Bone marrow (tissue), 2 donors: Measurements from ENCODE around the gene ZGPAT.

Source experiments
- DNase-seq, 2 donors: peaks; one replicate each; lab custom pipeline; 2025; lab: John Stamatoyannopoulos, UW

Gene ZGPAT

GRCh38 chr20:63734111-63734945 lies 26.5 kb downstream of the ZGPAT start:
- DNase-seq, result no peak

- DNase-seq, result no peak
Observed at GRCh38 chr20:63734946-63735858, 27.4 kb downstream of the ZGPAT start.

DNA sequence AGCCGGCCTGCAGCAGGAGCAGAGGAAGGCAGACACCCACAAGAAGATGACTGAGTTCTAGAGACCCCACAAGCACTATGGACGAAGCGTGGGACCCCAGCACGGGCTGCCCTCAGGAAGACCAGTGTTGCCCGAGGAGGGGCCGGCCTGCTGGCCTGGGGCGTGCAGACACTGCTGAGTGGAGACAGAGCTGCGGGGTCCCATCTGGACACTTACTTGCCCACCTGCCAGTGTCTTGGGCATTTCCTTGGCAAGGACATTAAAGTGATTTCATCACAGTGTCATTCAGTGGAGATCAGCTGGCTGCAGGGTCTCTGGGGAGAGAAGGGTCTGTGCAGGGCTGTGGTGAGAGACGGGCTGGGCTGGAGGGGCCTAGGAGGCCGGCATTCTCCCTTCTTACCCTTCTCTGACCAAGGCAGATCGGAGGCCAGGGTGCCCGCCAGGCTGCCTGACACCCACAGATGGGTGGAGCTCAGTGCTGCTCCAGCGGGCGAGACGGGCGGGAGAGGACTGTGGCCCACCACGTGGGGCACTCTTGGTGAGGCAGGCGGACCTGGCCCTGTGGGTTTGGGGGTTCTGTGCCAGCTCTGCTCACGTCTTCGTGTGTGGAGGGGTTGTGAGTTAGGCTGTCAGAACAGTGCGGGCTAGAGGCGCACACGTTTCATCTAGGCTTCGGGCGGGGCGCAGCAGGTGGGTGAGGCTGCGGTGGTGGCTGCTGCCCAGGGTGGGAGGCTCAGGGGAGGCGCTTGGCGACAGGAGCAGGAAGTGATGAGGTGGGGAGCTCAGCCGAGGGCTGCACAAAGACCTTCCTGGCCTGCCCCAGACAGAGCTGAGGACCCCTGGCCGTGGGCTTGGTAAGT lies 28.2 kb downstream of the ZGPAT start, which contains the start of gene LIME1:
Gene LIME1 (plus strand): TSS at position 806 of the 860 bp plus-strand sequence. CDS start 886 bp downstream, outside the sequence.
- no peak for DNase-seq

DNA sequence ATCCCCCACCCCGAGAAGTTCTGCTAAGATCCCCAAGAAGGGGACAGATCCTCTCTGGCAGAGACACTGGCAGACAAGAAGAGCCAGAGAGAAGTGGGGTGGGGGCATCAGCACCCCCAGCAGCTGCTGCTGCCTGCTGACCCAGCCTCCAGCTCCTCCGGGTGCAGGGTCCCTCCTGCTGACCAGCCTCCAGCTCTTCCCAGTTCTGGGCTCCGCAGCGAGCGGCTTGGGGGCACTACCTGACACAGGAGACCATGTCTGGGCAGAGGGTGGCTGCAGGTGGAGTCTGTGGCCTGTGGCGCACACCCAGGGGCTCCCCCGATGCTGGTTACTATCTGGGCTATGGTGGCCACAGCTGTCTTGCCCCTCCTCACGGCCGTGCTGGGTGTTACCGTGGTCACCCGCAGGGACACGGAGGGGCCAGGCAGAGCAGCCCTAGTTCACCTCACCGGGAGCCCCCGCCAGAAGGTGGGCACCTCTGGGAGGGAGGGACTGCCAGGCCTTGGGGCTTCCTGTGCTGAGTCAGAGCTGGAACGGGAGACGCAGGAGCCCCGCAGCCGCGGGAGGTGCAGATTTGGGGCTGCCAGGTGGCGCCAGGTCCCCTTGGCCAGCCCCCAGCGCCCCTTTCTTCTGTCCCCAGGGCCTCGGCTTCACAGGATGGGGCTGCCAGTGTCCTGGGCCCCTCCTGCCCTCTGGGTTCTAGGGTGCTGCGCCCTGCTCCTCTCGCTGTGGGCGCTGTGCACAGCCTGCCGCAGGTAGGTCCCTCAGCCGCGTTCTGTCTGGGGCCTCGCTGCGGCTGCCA lies 29.3 kb downstream of the ZGPAT start:
- no peak for DNase-seq

DNA sequence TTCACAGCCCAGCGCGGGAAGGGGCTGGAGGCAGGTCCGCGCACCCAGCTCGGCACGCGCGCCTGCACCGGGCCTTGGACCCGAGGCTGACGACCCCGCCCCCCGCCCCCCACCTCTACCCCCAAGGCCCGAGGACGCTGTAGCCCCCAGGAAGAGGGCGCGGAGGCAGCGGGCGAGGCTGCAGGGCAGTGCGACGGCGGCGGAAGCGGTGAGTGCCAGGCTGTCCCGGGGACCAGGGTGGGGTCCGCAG lies 29.8 kb downstream of the ZGPAT start:
- no peak for DNase-seq

- no peak for DNase-seq
Observed at GRCh38 chr20:63737945-63738686, 30.3 kb downstream of the ZGPAT start.

- DNase-seq, result no peak
Observed at GRCh38 chr20:63738687-63739129, 30.9 kb downstream of the ZGPAT start.

- DNase-seq, result peak in 1 of 2 donors; percentile 69
Observed at GRCh38 chr20:63739130-63740069, 31.6 kb downstream of the ZGPAT start, which contains the start of gene SLC2A4RG. TSS of gene SLC2A4RG (plus strand) at chr20:63739776. CDS start at chr20:63739913, 137 bp downstream.

GRCh38 chr20:63740070-63740626 lies 32.3 kb downstream of the ZGPAT start:
- DNase-seq, result peak in 1 of 2 donors; percentile 35

GRCh38 chr20:63740627-63741353 lies 33.0 kb downstream of the ZGPAT start:
- DNase-seq, result peak; percentile 23 to 62

DNA sequence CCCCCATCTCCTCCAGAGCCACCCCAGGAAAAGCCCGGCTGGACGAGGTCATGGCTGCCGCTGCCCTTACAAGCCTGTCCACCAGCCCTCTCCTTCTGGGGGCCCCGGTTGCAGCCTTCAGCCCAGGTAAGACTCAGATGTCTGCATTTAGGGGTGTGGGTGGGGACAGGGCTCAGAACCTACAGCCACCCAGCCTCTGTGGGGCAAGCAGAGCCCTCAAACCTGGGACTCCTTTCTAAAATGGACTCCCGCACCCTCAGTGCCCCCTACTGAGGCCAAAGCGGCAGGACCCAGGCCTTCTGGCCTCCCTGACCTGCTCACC lies 33.5 kb downstream of the ZGPAT start:
- no peak for DNase-seq

- no peak for DNase-seq
Observed at GRCh38 chr20:63741676-63742380, 34.0 kb downstream of the ZGPAT start.

- no peak for DNase-seq
Observed at GRCh38 chr20:63742381-63743024, 34.7 kb downstream of the ZGPAT start.

GRCh38 chr20:63743210-63743970 lies 35.6 kb downstream of the ZGPAT start:
- no peak for DNase-seq

- DNase-seq, result no peak
Observed at GRCh38 chr20:63744158-63744557, 36.3 kb downstream of the ZGPAT start.
